ENCODE results near the gene SMG1. TPM values are rescaled to one million over a fixed set of nuclear protein-coding genes. Genes with fewer than 3 reads are reported as not detected.

SMG1 gene
- total RNA-seq, 1 experiment from 2014 or later = 96.4 TPM

DNA sequence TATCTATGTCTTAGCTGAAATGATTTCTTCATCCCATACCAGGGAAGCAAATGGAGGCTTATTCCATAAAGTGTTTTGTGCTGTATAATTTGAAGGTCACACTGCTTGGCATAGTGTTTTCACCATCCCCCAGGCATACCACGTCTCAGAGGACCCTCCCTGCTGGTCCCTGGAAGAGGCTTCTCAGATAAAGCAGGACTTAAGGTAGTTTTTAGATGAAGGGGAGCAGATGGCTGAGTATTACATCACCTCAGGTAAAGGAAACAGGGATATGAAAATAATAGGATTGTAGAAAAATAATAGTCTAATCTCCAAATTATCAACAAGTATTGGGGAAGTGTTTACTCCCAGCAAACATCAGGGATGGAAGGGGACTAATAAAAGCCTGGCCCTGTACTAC, 7.3 kb upstream of the SMG1 start:
- Histone ChIP-seq H2AK5ac (ENCODE audit: insufficient read length, low read length) (no peak overlapping the region), H3K4ac (ENCODE audit: low read depth, low read length) (no peak overlapping the region), H3K79me2 (ENCODE audit: insufficient read depth, low read length) (no peaks in the 10 kb centered on the region), H4K8ac (replicated peaks; ENCODE audit: insufficient read length, low read depth, low read length) (no peak overlapping the region), H2BK5ac (ENCODE audit: insufficient read length, low read length) (no peak overlapping the region), H3K23me2 (ENCODE audit: insufficient read length, low read depth, low read length, poor library complexity, severe bottlenecking) (no peaks in the 10 kb centered on the region), H3K9ac (ENCODE audit: extremely low read depth, insufficient read length, low read length) (no peak overlapping the region), H2BK20ac (ENCODE audit: low read depth, low read length, poor library complexity, severe bottlenecking) (no peak overlapping the region), H3K79me1 (ENCODE audit: insufficient read depth, low read depth, low read length, poor library complexity, severe bottlenecking) (no peaks in the 10 kb centered on the region), H3K23ac (ENCODE audit: insufficient read length, low read depth, low read length) (no peak overlapping the region), H3K9me3 (ENCODE audit: control insufficient read depth, low read depth, low read length) (no peaks in the 10 kb centered on the region), H3K4me2 (ENCODE audit: insufficient read depth, insufficient read length, low read length) (no peak overlapping the region), H2AFZ (ENCODE audit: low read length) (no peak overlapping the region), H3K27me3 (ENCODE audit: insufficient read depth, low read length) (no peaks in the 10 kb centered on the region), H2BK12ac (ENCODE audit: insufficient read length, low read depth, low read length) (no peak overlapping the region), H4K20me1 (ENCODE audit: control insufficient read depth, insufficient read depth, insufficient read length) (no peaks in the 10 kb centered on the region), H3K14ac (ENCODE audit: insufficient read depth, low read length) (no peak overlapping the region), H3T11ph (ENCODE audit: low read length) (no peak overlapping the region), H4K5ac (ENCODE audit: insufficient read length, low read depth, low read length) (no peak overlapping the region), H3K56ac (ENCODE audit: insufficient read length, low read depth, low read length) (no peak overlapping the region), H3K27ac (ENCODE audit: insufficient read length, low read depth, low read length) (no peak overlapping the region), H3K4me1 (ENCODE audit: insufficient read depth, low read length) (no peaks in the 10 kb centered on the region), H2BK120ac (ENCODE audit: low read depth, low read length, poor library complexity, severe bottlenecking) (no peak overlapping the region), H3K18ac (ENCODE audit: insufficient read length, low read depth, low read length) (no peak overlapping the region), H2BK15ac (ENCODE audit: low read depth, low read length) (no peak overlapping the region), H4K91ac (ENCODE audit: insufficient read length, low read depth, low read length) (no peak overlapping the region)
- TF ChIP-seq, protein P1, sequence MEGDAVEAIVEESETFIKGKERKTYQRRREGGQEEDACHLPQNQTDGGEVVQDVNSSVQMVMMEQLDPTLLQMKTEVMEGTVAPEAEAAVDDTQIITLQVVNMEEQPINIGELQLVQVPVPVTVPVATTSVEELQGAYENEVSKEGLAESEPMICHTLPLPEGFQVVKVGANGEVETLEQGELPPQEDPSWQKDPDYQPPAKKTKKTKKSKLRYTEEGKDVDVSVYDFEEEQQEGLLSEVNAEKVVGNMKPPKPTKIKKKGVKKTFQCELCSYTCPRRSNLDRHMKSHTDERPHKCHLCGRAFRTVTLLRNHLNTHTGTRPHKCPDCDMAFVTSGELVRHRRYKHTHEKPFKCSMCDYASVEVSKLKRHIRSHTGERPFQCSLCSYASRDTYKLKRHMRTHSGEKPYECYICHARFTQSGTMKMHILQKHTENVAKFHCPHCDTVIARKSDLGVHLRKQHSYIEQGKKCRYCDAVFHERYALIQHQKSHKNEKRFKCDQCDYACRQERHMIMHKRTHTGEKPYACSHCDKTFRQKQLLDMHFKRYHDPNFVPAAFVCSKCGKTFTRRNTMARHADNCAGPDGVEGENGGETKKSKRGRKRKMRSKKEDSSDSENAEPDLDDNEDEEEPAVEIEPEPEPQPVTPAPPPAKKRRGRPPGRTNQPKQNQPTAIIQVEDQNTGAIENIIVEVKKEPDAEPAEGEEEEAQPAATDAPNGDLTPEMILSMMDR (conservative IDR thresholded peaks at IDR 0.05) = no peak
- H3K27me3 Mint-ChIP-seq (ENCODE audit: low read depth) = no peaks in the 10 kb centered on the region; the same call in 1 of the 2 replicates
- peaks cover 7 to 18% of the 10 kb centered on the region in 2 experiments for H3K4me1 Mint-ChIP-seq
- no peak overlapping the region for H3K4me3 Mint-ChIP-seq
- no peak for DNase-seq
- H3K9me3 Mint-ChIP-seq = no peaks in the 10 kb centered on the region
- H3K27ac Mint-ChIP-seq = no peak overlapping the region
- H3K36me3 Mint-ChIP-seq (ENCODE audit: insufficient read depth in 1 of 3, low read depth in 3 of 3) = no peaks in the 10 kb centered on the region
- WGBS (ENCODE audit: extremely low coverage, insufficient read length, low lambda C conversion rate) = no CpG with 5 or more reads among the region's 1 CpG
